Stimulated activated CD4-positive, alpha-beta T cell treated with anti-CD3 and anti-CD28 coated beads, Interleukin-1b, Interleukin-23, amount 100 ng/mL, for 4 hours (primary cell): ENCODE measurements around the gene GANC.

Experiments
- DNase-seq, 2 donors: peaks; one replicate each; pipeline ENCODE4 v3.0.0-alpha.2; 2020; ENCODE audit warnings: low read depth in 2 of 2

The GANC gene

DNA sequence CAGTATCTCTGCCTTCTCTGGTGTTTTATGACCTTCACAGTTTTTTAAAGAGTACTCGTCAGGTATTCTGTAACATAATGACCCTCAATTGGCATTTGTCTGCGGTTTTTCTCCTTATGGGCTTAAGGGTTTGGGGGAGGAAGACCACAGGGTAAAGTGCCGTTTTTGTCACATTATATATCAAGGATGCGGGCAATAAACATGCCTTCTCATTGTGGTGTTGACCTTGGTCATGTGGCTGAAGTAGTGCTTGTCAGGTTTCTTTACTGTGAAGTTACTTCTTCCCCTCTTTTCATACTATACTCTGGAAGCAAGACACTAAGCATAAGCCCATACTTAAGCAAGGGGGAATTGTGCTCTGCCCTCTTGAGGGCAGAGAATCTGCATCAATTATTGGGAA lies 102.9 kb downstream of the GANC start:
- no peak for DNase-seq

DNA sequence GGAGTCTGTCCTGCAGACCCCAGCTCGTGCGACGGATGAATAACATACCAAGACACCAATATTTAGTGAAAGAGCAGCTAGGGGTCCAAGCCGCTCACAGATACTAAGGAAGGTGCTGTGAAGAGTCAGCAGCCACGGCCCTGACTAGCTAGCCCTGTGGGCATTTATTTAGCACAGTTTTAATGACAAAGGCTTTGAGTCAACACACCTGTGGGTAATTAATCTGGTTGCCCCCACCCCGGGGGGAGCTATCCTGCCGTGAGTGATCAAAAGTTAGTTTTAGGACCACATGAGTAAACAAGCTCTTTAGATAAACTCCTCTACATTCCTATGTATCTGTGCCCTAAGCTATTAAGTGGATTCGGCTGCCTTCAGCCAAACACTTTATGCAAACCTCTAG lies 105.0 kb downstream of the GANC start:
- no peak for DNase-seq

DNA sequence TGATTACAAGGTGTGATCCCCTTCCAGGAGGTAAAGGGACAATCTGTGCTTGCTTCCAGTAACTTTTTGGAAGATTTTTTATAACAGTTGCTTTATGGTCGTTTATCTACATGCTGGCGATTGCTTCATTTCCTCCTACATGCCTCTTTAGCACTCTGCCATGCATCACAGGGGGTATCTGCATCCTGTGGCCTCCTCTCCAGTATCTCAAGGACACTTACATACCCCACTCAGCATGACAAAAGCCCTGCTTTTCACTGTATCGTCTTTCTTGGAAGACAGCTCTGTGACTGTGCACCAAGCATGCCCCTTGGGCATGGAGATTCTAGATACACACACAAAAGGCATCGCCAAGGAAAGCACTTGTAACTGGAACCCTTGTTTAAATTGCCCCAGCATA lies 111.6 kb downstream of the GANC start:
- no peak for DNase-seq

DNA sequence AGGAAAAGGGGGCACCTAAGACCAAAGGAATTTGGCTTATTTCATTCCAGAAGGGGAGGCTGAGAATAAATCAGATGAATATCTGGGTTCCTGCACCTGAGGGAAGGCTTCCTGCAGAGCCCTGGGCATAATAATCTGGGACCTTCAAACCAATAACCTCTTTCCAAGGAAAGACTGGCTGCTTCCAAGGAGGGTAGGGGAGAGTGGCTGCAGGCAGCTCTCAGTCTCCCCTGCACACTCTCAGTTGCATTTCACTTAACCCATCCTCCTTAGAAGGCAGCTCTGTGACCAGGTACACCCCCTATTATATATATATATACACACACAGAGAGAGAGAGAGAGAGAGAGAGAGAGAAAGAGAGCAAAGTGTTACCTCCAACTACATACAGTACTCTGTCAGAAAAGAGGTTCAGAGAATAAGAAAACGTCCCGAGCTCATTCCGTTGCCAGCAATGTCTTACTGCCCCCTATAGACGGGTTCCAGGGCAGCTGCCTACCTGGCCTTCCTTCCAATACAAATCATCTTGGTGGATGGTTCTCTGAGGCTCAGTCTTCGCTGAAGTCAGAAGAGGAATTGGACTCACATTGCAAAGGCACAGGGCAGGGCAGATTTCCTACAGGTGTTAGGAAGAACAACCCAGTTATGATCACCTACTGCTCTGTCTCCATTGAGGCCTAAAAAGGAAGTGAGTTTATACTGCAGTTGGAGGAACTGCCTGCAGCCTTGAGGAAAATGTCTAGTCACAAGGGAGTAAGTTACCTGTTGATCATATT lies 112.4 kb downstream of the GANC start:
- no peak for DNase-seq

DNA sequence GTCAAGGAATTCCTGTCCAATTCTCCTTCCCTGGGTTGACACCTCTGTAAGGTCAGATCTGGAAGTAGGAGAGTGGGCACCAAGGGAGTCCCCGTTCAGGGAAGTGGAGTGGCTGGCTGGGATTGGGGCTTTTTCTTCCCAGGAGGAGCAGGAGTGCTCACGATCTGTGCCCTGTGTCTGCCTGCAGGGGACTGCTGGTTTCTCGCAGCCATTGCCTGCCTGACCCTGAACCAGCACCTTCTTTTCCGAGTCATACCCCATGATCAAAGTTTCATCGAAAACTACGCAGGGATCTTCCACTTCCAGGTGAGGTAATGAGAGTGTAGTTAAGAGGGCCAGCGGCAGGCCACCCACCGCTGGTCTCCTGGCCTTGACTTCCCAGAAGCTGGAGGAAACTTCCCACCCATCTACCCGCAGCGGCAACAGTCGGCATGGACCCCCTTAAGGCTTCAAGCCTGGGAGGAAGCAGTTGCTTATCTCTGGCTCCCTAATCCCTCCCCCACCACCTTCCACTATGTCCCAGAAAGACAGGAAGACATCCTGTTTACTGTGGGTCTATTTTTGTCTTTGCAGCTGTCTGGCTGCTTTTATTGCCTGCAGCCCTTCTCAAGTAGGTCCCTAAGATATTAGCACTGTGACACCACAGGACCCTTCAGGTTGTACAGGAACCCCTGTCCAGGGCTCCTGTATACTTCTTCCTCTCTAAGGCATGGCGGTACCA lies 113.1 kb downstream of the GANC start:
- DNase-seq = no peak

DNA sequence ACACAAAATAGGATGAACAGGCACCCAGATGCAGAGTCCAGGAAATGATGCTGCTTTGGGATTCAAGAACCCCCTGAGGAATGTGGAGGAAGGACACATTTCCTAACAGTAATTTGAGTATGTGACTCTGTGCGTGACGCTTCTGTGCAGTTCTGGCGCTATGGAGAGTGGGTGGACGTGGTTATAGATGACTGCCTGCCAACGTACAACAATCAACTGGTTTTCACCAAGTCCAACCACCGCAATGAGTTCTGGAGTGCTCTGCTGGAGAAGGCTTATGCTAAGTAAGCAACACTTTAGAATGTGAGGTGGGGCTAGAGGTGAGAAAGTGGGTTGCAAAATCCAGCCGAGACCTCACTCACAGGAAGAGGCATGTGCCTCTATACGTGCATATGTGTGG lies 114.6 kb downstream of the GANC start:
- DNase-seq = no peak

DNA sequence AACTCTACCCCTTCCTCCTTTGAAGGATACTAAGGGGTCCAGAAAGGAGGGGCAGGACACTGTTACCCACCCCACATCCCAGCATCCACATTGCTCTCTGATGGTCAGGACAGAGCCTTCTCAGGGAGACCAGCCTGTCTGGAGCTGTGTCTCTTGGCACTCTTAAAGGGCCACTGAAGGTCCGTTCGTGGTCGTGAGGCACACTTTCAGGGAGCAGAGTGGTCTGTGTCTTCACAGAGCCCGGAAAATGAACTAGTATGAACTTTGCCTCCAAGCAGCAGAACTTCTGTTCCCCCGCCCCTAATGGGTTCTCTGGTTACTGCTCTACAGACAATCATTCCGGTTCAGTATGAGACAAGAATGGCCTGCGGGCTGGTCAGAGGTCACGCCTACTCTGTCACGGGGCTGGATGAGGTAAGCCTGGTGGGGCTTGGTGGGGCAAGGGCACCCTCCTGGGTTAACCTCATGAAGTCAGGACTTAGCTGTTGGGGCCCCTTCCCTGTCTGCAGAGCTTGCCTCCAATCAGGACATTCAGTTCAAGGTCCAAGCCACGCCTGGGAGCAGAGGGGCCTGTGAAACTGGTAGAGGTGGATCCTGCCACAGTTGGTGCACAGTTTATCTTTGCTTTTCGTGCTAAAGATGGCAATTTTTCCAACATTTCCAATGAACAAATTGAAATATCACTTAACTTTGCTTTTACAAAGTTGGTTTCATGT lies 119.5 kb downstream of the GANC start:
- DNase-seq = no peak

DNA sequence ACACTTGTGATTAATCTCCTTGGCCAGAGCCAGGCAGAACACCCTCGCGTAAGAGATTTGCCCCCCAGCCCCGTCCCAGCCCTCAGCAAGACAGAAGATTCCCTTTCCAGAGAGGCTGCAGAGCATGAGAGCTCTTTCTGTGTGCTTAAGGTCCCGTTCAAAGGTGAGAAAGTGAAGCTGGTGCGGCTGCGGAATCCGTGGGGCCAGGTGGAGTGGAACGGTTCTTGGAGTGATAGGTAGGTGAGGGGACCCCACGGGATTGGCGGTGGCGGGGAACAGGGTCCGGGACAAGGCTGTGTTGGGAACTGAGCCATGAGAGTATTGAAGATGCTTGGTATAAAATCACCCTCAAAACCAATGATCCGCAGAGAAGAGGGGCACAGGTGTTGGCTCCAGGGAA lies 121.1 kb downstream of the GANC start:
- DNase-seq = no peak

DNA sequence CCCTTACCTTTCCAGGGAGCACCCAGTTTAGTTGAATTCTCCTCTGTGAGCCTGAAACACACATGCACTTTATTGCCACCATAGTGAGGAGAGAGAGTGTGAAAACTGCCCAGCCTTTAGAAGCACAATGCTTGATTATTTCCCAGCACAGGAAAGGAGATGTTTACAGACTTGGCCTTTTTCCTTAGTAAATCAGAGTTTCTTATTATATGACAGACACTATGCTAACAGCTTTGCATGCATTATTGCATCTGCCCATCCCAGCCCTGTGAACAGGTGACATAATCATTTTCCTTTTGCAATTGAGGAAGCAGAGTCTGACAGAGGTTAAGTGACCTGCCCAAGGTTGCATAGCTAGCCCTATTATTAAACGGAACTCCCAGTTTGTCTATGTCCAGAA lies 122.8 kb downstream of the GANC start:
- DNase-seq = no peak

DNA sequence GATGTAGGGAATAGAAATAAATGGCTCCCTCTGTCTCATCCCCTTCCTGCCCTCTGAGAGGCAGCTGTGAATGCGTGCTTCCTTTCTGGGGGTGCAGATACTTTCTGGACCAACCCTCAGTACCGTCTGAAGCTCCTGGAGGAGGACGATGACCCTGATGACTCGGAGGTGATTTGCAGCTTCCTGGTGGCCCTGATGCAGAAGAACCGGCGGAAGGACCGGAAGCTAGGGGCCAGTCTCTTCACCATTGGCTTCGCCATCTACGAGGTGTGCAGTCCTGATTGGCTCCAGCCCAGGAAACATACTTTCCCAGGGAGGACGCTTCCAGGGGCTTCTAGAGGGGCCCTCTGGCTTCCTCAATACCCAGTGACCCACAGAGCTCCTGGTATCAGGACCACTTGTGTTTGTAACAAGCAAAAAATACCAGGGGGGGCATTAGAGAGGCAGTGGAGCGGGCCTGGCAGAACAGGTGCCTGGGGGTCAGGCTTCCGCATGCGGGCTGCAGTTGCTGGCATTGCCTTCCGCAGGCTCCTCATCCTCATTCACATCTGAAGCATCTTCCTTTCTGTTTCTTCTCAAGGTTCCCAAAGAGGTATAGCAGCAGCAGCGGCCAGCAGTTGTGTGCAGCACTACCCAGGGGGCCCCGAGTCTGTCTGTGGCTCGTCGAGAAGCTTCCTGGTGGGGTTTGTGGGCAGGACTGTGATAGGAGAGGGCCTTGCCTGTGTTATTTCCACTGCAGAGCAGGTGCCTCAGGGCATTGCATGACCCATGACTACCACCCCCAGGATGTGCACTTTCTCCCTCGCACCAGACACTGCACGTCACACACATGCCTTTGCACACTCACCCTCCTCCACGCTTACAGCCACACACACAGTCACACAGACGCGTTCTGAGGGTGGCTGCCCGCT lies 128.8 kb downstream of the GANC start:
- no peak for DNase-seq

DNA sequence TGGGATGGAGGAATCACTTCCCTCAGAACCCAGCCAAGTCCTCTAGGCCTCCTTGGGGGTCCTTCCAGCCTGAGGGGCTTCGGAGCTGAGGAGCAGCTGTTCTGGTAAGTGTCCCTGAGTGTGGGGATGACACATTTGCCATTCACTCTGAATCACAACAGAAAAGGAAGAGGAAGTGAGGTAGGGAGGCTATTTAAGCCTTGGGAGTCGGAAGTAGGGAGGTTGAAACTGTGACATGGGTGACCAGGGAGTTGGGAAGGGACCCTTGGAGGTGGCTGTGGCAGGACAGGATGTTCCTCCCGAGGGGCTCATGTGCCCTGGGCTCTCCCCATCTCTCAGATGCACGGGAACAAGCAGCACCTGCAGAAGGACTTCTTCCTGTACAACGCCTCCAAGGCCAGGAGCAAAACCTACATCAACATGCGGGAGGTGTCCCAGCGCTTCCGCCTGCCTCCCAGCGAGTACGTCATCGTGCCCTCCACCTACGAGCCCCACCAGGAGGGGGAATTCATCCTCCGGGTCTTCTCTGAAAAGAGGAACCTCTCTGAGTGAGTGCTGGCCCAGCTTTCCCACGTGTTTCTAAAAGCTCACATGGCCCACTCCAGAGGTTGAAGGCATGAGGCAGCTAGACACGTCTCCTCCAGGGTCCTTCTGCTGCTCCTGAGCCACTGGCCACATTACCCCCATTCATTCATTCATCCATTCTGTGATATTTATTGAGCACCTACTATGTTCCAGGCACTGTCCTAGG lies 129.6 kb downstream of the GANC start:
- no peak for DNase-seq

DNA sequence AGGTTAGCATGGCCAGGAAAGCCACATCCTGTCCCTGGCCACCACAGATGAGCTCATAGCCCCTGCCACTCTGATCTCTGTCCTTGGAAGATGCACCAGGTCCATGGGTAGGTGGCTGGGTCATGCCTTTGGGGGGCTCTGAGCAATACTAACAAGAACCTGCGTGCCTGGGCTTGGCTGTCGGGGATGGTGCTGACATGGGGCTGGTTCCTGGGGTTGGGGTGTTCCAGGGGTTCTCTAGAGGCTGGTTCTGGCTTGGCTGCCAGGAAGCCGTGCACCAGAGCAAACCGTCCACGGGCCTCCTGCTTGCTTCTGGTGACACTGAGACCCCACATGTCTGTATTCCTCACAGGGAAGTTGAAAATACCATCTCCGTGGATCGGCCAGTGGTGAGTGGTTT lies 130.4 kb downstream of the GANC start:
- DNase-seq = no peak

DNA sequence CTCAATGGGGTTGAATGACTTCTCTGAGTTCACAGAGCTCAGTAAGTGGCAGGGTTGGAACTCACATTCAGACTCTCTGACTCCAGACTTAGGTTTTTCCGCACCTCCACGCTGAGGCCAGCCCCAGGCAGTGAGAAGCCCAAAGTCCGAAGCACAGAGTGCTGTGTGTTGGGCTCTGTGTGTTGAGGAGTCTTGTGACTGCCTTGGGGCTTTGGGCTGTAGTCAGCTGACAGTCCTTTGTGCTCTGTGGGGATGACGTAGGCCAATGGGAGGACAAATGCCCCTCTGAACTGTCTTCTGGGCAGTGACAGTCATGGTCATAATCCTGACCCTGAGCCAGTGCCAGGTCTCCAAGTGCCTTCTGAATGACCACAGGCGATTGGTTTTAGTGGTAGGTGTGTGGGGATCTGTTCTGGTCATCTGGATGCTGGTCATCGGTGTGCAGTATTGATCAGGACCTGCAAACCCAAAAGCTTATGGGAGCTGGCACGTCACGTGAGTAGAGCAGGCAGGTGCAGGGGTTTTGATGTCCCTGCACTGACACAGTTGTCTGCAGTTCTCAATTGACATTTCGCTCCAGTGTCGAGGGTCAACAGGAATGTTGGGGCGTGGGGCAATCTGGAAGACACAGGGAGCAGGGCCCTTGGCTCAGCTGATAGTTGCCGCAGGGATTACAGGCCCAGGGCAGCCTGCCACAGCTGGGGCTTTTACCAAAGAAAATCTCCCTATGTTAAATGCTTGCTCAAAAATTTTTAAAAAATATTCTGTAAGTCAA lies 131.6 kb downstream of the GANC start:
- DNase-seq = no peak

DNA sequence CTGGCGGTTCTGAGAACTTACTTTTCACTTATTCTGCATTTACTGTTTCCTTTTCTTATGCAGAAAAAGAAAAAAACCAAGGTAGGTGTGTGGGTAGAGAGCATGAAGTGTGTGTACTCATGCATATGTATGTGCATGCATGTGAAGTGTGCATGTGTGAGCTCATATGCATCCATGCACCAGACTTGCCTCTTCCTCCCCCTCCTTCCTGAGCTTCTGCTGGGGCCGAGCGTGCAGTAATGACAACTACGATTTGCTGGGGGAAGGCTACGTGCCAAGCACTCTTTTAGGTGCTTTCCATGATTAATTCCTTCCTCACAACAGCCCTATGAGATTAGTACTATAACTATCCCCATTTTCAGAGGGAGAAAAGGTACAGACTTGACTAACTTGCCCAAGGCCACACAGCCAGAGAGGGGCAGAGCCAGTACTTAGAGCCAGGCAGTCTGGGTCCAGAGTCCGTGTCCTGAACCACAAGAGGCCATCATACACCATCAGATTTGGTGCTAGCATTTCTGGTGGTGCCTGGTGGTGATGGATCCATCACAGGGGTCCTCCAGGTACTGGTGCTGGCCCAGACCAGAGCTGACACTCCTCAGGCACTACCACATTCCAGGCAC lies 133.0 kb downstream of the GANC start:
- DNase-seq = no peak
